ENCODE data around the gene CYP19A1. TPM values are rescaled to one million over a fixed set of nuclear protein-coding genes. Genes with fewer than 3 reads are reported as not detected.

CYP19A1 gene
- total and polyA plus RNA-seq, 4 donors: 0.03 to 124 (median 0.50) TPM; not detected in 1

DNA sequence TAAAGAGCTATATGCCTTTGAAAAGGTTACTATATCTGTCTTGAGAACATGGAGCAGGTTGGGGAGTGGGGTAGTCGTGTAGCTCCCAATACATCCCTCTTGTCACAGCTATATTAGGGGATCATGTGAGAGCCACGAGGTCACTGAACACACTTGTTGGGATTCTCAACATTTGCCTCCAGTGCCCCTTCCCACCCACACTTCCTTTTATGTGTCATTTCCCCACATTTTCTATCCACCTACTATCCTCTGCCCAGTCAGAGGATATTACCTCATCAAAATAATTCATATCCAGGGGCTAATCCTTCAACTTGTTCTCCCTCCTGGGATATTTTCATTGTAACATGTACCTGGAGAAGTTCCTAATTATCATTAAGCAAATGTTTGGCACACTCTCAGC, 85.0 kb downstream of the CYP19A1 start:
- TF ChIP-seq, protein P1, sequence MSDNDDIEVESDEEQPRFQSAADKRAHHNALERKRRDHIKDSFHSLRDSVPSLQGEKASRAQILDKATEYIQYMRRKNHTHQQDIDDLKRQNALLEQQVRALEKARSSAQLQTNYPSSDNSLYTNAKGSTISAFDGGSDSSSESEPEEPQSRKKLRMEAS (IDR thresholded peaks at IDR 0.05): no peak
- no peak for TF ChIP-seq JUND (IDR thresholded peaks at IDR 0.05)
- TF ChIP-seq HNF4A (conservative IDR thresholded peaks at IDR 0.05): no peak
- no peak for TF ChIP-seq EGR1 (IDR thresholded peaks at IDR 0.05; ENCODE audit: low read depth in 2 of 2)
- no peak for TF ChIP-seq TAF1 (conservative IDR thresholded peaks at IDR 0.05)
- no peaks in the 10 kb centered on the region for H3K27me3 ChIP-seq (ENCODE audit: control insufficient read depth in 4 of 4, insufficient read depth in 4 of 4, low read length in 3 of 4)
- no peak for DNase-seq (ENCODE audit: low spot score)
- H3K9me3 ChIP-seq (ENCODE audit: control insufficient read depth in 4 of 4, low read length in 3 of 4): no peaks in the 10 kb centered on the region
- no peaks in the 10 kb centered on the region for H3K36me3 ChIP-seq (ENCODE audit: control insufficient read depth in 4 of 4, insufficient read depth in 3 of 4, low read depth in 1 of 4, low read length in 3 of 4)
- H3K27ac ChIP-seq (ENCODE audit: low read depth in 1 of 2, low read length in 2 of 2): no peak overlapping the region
- no peak overlapping the region for H3K9ac ChIP-seq (ENCODE audit: low read depth in 1 of 2, low read length in 2 of 2)
- WGBS: 80% methylated on average over 2 of the region's 2 CpGs
- H3K4me1 ChIP-seq (ENCODE audit: control insufficient read depth in 4 of 4, insufficient read depth in 4 of 4, low read length in 3 of 4): no peaks in the 10 kb centered on the region
- H3K4me3 ChIP-seq (ENCODE audit: low read depth in 1 of 3, low read length in 3 of 3): no peak overlapping the region

DNA sequence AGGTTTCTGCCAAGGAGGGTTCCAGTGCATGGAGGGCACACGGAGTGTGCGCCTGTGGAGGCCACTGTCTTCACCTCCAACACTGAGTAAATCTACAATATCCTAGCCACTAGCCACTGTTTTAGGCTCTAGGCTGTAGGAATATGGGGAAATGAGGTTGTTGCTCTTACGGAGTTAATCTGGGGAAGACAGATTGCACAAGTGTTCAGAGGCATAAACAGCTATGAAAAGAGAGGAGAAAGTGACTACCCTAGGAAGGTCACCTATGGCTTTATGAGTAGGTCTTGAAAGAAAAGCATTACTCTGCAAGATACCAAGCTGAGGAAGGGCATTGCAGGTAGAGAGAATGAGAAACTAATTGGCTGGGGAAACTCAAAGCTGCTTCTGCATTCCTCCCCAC, 85.7 kb downstream of the CYP19A1 start:
- no peak for DNase-seq (ENCODE audit: low spot score)
- no peak for TF ChIP-seq FOXA1 (IDR thresholded peaks at IDR 0.05)
- TF ChIP-seq HNF4G (IDR thresholded peaks at IDR 0.05): no peak
- TF ChIP-seq, protein P1 (IDR thresholded peaks at IDR 0.05): no peak
- no peak for TF ChIP-seq FOXA2 (IDR thresholded peaks at IDR 0.05)
- TF ChIP-seq, protein P2, sequence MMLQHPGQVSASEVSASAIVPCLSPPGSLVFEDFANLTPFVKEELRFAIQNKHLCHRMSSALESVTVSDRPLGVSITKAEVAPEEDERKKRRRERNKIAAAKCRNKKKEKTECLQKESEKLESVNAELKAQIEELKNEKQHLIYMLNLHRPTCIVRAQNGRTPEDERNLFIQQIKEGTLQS (IDR thresholded peaks at IDR 0.05): no peak
- no peak for TF ChIP-seq EGR1 (IDR thresholded peaks at IDR 0.05; ENCODE audit: low read depth in 2 of 2)
- TF ChIP-seq RAD21 (IDR thresholded peaks at IDR 0.05): no peak
- TF ChIP-seq HNF4A (conservative IDR thresholded peaks at IDR 0.05): no peak
- no peak for TF ChIP-seq RXRA (IDR thresholded peaks at IDR 0.05)
- TF ChIP-seq YY1 (IDR thresholded peaks at IDR 0.05): no peak
- TF ChIP-seq JUND (IDR thresholded peaks at IDR 0.05): no peak
- TF ChIP-seq SP1 (IDR thresholded peaks at IDR 0.05): no peak
- TF ChIP-seq, protein P3, sequence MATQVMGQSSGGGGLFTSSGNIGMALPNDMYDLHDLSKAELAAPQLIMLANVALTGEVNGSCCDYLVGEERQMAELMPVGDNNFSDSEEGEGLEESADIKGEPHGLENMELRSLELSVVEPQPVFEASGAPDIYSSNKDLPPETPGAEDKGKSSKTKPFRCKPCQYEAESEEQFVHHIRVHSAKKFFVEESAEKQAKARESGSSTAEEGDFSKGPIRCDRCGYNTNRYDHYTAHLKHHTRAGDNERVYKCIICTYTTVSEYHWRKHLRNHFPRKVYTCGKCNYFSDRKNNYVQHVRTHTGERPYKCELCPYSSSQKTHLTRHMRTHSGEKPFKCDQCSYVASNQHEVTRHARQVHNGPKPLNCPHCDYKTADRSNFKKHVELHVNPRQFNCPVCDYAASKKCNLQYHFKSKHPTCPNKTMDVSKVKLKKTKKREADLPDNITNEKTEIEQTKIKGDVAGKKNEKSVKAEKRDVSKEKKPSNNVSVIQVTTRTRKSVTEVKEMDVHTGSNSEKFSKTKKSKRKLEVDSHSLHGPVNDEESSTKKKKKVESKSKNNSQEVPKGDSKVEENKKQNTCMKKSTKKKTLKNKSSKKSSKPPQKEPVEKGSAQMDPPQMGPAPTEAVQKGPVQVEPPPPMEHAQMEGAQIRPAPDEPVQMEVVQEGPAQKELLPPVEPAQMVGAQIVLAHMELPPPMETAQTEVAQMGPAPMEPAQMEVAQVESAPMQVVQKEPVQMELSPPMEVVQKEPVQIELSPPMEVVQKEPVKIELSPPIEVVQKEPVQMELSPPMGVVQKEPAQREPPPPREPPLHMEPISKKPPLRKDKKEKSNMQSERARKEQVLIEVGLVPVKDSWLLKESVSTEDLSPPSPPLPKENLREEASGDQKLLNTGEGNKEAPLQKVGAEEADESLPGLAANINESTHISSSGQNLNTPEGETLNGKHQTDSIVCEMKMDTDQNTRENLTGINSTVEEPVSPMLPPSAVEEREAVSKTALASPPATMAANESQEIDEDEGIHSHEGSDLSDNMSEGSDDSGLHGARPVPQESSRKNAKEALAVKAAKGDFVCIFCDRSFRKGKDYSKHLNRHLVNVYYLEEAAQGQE (IDR thresholded peaks at IDR 0.05): no peak
- no peak for TF ChIP-seq TAF1 (conservative IDR thresholded peaks at IDR 0.05)
- TF ChIP-seq, protein P4, sequence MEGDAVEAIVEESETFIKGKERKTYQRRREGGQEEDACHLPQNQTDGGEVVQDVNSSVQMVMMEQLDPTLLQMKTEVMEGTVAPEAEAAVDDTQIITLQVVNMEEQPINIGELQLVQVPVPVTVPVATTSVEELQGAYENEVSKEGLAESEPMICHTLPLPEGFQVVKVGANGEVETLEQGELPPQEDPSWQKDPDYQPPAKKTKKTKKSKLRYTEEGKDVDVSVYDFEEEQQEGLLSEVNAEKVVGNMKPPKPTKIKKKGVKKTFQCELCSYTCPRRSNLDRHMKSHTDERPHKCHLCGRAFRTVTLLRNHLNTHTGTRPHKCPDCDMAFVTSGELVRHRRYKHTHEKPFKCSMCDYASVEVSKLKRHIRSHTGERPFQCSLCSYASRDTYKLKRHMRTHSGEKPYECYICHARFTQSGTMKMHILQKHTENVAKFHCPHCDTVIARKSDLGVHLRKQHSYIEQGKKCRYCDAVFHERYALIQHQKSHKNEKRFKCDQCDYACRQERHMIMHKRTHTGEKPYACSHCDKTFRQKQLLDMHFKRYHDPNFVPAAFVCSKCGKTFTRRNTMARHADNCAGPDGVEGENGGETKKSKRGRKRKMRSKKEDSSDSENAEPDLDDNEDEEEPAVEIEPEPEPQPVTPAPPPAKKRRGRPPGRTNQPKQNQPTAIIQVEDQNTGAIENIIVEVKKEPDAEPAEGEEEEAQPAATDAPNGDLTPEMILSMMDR (IDR thresholded peaks at IDR 0.05; ENCODE audit: low read depth, low read length, missing input control): no peak
- Histone ChIP-seq H3K9ac (ENCODE audit: low read depth in 1 of 2, low read length in 2 of 2) (no peak overlapping the region), H3K27ac (ENCODE audit: low read depth in 1 of 2, low read length in 2 of 2) (no peak overlapping the region), H3K36me3 (ENCODE audit: control insufficient read depth in 4 of 4, insufficient read depth in 3 of 4, low read depth in 1 of 4, low read length in 3 of 4) (no peaks in the 10 kb centered on the region), H3K27me3 (ENCODE audit: control insufficient read depth in 4 of 4, insufficient read depth in 4 of 4, low read length in 3 of 4) (no peaks in the 10 kb centered on the region), H3K4me3 (ENCODE audit: low read depth in 1 of 3, low read length in 3 of 3) (no peak overlapping the region), H3K4me1 (ENCODE audit: control insufficient read depth in 4 of 4, insufficient read depth in 4 of 4, low read length in 3 of 4) (no peaks in the 10 kb centered on the region), H3K9me3 (ENCODE audit: control insufficient read depth in 4 of 4, low read length in 3 of 4) (no peaks in the 10 kb centered on the region)
- 91% methylated on average over 3 of the region's 3 CpGs for WGBS
